ENCODE data around the gene KIF24.

The KIF24 gene

DNA sequence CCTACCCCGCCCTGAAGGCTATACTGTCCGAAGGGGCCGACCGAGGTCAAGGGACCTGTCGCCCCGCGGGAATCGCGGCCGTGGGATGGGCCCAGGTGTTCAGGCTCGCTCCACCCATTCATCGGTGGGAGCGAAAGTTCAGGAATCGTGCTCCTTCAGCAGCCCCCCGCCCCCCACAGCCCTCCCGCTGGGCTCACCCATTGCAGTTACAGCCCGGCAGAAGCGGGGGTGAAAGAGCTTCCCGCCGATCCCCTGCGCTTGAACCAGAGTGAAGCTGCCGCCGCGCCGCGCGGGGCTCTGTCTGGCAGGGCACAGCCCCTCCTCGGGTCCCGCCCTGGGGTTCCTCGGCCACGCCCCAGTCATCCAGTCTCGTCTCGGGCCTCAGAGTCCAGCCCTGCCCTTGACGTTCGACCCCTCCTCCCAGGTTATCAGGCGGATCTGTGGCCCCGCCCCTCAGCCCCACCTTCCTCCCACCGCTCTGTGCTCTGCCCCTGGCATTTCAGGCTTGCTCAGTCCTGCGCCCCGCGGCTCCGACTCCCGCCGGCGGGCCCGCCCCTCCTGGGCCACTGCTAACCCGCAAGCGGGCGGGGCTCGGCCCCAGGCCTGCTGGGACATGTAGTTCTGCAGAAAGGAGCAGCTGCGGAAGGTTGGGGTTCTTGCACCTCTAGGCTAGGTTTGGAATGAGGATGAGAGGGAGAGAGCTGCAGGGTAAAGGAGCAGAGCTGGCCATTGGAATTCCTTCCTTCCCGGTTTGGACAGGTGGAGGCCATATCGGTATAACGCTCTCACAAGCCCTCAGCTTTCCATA is 47.7 kb upstream of the KIF24 start, which contains the start of gene MYORG (continued):
- TF ChIP-seq FEZF1 (tag by site-specific recombination; IDR thresholded peaks at IDR 0.05) (no peak), ZNF354C (tag by site-specific recombination; IDR thresholded peaks at IDR 0.05; ENCODE audit: borderline replicate concordance, low read depth) (no peak), ZNF114 (tag by site-specific recombination; IDR thresholded peaks at IDR 0.05) (no peak), KLF8 (tag by site-specific recombination; IDR thresholded peaks at IDR 0.05) (peak; percentile 95), ZNF214 (tag by site-specific recombination; IDR thresholded peaks at IDR 0.05; ENCODE audit: borderline replicate concordance) (no peak), ZNF529 (tag by site-specific recombination; IDR thresholded peaks at IDR 0.05; ENCODE audit: insufficient replicate concordance) (no peak), ZNF600 (tag by site-specific recombination; IDR thresholded peaks at IDR 0.05) (peak; percentile 87), ZBTB20 (tag by site-specific recombination; IDR thresholded peaks at IDR 0.05) (peak; percentile 63), ZNF791 (tag by site-specific recombination; IDR thresholded peaks at IDR 0.05) (no peak), ZNF521 (tag by site-specific recombination; IDR thresholded peaks at IDR 0.05) (no peak), ZNF76 (tag by site-specific recombination; IDR thresholded peaks at IDR 0.05; ENCODE audit: borderline replicate concordance, low read depth) (peak; percentile 76), ZNF768 (tag by site-specific recombination; IDR thresholded peaks at IDR 0.05) (no peak), ZNF707 (tag by site-specific recombination; IDR thresholded peaks at IDR 0.05) (no peak), YY2 (tag by site-specific recombination; IDR thresholded peaks at IDR 0.05) (0 out of 2 replicates have a peak, but pooled peaks have one; percentile 32), ZNF48 (tag by site-specific recombination; IDR thresholded peaks at IDR 0.05) (no peak), KLF7 (tag by site-specific recombination; IDR thresholded peaks at IDR 0.05; ENCODE audit: borderline replicate concordance) (peak; percentile 78), GLI4 (tag by site-specific recombination; IDR thresholded peaks at IDR 0.05) (no peak), SP7 (tag by site-specific recombination; IDR thresholded peaks at IDR 0.05) (peak; percentile 55), BCL11B (tag by site-specific recombination; IDR thresholded peaks at IDR 0.05; ENCODE audit: low read depth) (peak; percentile 47; the same call in 1 of the 2 replicates), ZNF248 (tag by site-specific recombination; IDR thresholded peaks at IDR 0.05) (no peak), ZNF324 (tag by site-specific recombination; IDR thresholded peaks at IDR 0.05) (peak; percentile 54; the same call in 1 of the 2 replicates), KLF16 (tag by site-specific recombination; IDR thresholded peaks at IDR 0.05) (peak; percentile 85)
- TF ChIP-seq, protein P1, sequence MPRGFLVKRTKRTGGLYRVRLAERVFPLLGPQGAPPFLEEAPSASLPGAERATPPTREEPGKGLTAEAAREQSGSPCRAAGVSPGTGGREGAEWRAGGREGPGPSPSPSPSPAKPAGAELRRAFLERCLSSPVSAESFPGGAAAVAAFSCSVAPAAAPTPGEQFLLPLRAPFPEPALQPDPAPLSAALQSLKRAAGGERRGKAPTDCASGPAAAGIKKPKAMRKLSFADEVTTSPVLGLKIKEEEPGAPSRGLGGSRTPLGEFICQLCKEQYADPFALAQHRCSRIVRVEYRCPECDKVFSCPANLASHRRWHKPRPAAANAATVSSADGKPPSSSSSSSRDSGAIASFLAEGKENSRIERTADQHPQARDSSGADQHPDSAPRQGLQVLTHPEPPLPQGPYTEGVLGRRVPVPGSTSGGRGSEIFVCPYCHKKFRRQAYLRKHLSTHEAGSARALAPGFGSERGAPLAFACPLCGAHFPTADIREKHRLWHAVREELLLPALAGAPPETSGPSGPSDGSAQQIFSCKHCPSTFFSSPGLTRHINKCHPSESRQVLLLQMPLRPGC (tag by site-specific recombination; IDR thresholded peaks at IDR 0.05), result no peak; the same call in 1 of the 2 replicates
- TF ChIP-seq, protein P2, sequence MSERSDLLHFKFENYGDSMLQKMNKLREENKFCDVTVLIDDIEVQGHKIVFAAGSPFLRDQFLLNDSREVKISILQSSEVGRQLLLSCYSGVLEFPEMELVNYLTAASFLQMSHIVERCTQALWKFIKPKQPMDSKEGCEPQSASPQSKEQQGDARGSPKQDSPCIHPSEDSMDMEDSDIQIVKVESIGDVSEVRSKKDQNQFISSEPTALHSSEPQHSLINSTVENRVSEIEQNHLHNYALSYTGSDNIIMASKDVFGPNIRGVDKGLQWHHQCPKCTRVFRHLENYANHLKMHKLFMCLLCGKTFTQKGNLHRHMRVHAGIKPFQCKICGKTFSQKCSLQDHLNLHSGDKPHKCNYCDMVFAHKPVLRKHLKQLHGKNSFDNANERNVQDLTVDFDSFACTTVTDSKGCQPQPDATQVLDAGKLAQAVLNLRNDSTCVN (tag by site-specific recombination; optimal IDR thresholded peaks at IDR 0.05), result peak; percentile 71
- TF ChIP-seq, protein P3, sequence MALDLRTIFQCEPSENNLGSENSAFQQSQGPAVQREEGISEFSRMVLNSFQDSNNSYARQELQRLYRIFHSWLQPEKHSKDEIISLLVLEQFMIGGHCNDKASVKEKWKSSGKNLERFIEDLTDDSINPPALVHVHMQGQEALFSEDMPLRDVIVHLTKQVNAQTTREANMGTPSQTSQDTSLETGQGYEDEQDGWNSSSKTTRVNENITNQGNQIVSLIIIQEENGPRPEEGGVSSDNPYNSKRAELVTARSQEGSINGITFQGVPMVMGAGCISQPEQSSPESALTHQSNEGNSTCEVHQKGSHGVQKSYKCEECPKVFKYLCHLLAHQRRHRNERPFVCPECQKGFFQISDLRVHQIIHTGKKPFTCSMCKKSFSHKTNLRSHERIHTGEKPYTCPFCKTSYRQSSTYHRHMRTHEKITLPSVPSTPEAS (tag by site-specific recombination; IDR thresholded peaks at IDR 0.05), result 0 out of 2 replicates have a peak, but pooled peaks have one; percentile 7
- TF ChIP-seq, protein P4, sequence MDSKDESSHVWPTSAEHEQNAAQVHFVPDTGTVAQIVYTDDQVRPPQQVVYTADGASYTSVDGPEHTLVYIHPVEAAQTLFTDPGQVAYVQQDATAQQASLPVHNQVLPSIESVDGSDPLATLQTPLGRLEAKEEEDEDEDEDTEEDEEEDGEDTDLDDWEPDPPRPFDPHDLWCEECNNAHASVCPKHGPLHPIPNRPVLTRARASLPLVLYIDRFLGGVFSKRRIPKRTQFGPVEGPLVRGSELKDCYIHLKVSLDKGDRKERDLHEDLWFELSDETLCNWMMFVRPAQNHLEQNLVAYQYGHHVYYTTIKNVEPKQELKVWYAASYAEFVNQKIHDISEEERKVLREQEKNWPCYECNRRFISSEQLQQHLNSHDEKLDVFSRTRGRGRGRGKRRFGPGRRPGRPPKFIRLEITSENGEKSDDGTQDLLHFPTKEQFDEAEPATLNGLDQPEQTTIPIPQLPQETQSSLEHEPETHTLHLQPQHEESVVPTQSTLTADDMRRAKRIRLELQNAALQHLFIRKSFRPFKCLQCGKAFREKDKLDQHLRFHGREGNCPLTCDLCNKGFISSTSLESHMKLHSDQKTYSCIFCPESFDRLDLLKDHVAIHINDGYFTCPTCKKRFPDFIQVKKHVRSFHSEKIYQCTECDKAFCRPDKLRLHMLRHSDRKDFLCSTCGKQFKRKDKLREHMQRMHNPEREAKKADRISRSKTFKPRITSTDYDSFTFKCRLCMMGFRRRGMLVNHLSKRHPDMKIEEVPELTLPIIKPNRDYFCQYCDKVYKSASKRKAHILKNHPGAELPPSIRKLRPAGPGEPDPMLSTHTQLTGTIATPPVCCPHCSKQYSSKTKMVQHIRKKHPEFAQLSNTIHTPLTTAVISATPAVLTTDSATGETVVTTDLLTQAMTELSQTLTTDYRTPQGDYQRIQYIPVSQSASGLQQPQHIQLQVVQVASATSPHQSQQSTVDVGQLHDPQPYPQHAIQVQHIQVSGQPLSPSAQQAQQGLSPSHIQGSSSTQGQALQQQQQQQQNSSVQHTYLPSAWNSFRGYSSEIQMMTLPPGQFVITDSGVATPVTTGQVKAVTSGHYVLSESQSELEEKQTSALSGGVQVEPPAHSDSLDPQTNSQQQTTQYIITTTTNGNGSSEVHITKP (tag by site-specific recombination; IDR thresholded peaks at IDR 0.05), result peak; percentile 91
- TF ChIP-seq, protein P5, sequence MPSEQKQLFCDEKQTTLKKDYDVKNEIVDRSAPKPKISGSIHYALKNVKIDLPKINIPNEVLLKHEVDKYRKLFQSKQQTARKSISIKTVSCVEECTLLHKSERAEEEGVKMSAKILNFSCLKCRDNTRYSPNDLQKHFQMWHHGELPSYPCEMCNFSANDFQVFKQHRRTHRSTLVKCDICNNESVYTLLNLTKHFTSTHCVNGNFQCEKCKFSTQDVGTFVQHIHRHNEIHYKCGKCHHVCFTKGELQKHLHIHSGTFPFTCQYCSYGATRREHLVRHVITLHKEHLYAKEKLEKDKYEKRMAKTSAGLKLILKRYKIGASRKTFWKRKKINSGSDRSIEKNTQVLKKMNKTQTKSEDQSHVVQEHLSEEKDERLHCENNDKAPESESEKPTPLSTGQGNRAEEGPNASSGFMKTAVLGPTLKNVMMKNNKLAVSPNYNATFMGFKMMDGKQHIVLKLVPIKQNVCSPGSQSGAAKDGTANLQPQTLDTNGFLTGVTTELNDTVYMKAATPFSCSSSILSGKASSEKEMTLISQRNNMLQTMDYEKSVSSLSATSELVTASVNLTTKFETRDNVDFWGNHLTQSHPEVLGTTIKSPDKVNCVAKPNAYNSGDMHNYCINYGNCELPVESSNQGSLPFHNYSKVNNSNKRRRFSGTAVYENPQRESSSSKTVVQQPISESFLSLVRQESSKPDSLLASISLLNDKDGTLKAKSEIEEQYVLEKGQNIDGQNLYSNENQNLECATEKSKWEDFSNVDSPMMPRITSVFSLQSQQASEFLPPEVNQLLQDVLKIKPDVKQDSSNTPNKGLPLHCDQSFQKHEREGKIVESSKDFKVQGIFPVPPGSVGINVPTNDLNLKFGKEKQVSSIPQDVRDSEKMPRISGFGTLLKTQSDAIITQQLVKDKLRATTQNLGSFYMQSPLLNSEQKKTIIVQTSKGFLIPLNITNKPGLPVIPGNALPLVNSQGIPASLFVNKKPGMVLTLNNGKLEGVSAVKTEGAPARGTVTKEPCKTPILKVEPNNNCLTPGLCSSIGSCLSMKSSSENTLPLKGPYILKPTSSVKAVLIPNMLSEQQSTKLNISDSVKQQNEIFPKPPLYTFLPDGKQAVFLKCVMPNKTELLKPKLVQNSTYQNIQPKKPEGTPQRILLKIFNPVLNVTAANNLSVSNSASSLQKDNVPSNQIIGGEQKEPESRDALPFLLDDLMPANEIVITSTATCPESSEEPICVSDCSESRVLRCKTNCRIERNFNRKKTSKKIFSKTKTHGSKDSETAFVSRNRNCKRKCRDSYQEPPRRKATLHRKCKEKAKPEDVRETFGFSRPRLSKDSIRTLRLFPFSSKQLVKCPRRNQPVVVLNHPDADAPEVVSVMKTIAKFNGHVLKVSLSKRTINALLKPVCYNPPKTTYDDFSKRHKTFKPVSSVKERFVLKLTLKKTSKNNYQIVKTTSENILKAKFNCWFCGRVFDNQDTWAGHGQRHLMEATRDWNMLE (tag by site-specific recombination; conservative IDR thresholded peaks at IDR 0.05; ENCODE audit: low read depth), result no peak
